GM18526 (cell line): ENCODE data around the gene ADGRL2.

ENCODE experiments used
- POLR2A ChIP-seq: IDR thresholded peaks from 3 replicates; pipeline ENCODE4 v1.6.1; 2011; ENCODE audit not compliant: insufficient read length; ENCODE audit errors: extremely low read depth

The ADGRL2 gene

DNA sequence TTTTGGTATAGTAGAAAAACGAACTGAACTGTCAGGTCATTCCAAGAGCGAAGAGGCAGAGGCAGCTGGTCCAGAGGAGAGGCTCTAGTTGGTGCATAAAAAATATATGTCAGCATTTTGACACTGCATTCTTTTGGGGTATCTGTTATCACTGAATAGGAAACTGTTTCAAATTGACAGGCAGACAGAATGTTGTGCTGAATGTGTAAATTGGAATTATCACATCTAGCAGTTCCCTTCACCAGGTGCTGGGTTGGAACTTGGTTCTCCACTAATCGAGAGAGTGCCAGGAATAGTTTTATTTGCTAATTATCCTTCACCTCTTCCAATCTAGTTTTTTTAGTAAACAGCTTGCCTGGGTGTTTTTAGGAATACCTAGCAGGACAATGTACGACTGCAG lies 52.2 kb downstream of the ADGRL2 start:
- TF ChIP-seq POLR2A, result no peak

DNA sequence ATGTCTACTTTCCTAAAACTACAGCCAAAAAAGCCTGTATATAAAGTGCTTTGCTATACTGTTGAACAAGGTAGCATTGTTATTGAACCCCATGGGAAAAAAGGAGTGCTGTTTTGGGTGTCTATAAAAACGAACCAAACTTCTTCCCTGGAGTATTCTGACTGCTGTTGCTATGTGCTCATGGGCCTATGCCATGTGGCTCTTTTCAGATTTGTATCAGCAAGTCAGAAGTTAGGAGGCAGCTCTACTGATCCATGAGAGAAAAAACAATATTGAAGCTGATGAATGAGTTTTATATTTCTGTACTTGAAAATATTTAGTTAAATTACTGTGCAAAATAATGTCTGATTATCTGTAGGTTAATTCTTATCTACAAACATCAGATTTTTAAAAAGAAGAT lies 66.5 kb downstream of the ADGRL2 start:
- TF ChIP-seq POLR2A, result no peak

GRCh38 chr1:81869307-81869706 lies 68.6 kb downstream of the ADGRL2 start:
- TF ChIP-seq POLR2A, result no peak

GRCh38 chr1:81873946-81874345 lies 73.2 kb downstream of the ADGRL2 start:
- no peak for TF ChIP-seq POLR2A

DNA sequence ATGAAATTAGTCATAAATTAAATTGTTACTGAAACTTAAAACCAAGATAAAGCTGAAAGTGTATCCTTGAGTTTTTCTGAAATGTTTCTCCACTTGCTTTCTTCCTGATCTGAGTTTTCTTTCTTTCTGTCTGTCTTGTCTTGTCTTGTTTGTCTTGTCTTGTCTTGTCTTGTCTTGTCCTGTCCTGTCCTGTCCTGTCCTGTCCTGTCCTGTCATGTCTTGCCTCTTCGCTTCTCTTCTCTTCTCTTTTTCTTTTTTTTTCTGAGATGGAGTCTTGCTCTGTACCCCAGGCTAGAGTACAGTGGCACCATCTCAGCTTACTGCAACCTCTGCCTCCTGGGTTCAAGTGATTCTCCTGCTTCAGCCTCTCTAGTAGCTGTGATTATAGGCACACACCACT lies 73.7 kb downstream of the ADGRL2 start:
- no peak for TF ChIP-seq POLR2A

- no peak for TF ChIP-seq POLR2A
These were observed 74.2 kb downstream of the ADGRL2 start for GRCh38 chr1:81874940-81875339.

- TF ChIP-seq POLR2A, result no peak
These were observed 76.4 kb downstream of the ADGRL2 start for GRCh38 chr1:81876901-81877733.

GRCh38 chr1:81877940-81878339 lies 77.2 kb downstream of the ADGRL2 start:
- TF ChIP-seq POLR2A, result no peak

DNA sequence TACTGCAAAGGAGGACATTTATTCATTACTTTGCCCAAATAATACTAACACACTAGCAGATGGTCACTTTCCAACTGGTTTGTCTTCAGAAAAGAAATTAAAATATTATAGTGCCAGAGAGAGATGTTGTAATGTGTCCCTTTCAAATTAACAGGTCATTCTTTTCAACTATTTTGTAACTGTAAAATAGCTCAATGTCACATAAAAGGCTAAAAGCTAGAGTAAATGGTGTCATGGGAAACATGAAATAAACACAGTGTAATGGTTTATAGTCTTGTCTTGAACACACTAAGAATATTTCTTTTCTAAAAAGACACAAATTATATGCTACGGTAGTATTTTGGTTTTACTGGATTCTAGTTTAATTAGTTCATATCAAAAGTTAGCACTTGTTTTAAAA lies 77.8 kb downstream of the ADGRL2 start:
- no peak for TF ChIP-seq POLR2A

- no peak for TF ChIP-seq POLR2A
These were observed 80.0 kb downstream of the ADGRL2 start for GRCh38 chr1:81880781-81881180.

DNA sequence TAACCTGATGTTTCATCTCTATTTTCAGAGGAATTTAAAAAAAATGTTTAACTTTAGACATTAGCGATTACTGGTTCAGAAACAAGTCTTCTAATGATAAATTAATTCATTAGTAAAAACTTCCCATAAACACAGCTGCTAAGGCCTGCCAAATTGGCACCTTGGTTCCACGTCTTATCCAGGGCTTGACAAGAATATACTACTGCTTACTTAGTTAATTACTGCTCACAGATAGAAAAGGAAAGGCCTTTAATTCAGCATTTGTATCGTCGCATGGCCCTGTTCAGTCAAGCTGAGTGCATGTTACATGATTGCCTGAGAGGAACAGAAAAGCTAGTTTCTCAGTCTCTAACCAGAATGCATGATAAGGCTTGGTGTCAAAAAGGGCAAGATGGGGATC lies 84.6 kb downstream of the ADGRL2 start:
- TF ChIP-seq POLR2A, result no peak

- no peak for TF ChIP-seq POLR2A
These were observed 86.8 kb downstream of the ADGRL2 start for GRCh38 chr1:81887421-81888144.

- TF ChIP-seq POLR2A, result no peak
These were observed 88.4 kb downstream of the ADGRL2 start for GRCh38 chr1:81889166-81889565.

DNA sequence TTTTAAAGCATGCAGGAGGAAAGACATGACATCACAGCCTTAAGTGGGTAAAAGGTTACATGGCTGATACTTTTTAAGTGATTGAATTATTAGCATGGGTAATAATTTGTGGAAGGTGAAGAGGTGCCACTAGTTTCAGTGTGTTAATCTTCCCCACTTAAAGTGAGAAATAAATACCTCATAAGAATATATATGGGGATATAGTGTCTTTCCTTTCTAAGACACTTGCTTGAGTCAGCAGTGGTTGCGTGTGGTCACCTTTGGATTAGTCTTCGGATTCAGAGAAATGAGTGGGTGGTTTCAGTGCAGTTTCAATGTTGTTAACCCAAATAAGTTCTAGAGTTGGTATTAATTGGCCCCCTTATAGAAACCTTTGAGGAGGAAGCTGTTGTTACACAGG lies 94.1 kb downstream of the ADGRL2 start:
- TF ChIP-seq POLR2A, result no peak

GRCh38 chr1:81899214-81899821 lies 98.6 kb downstream of the ADGRL2 start:
- no peak for TF ChIP-seq POLR2A

- TF ChIP-seq POLR2A, result no peak
These were observed 106.8 kb downstream of the ADGRL2 start for GRCh38 chr1:81907575-81907974.
